ENCODE measurements around the gene ZMYM1.
"Not testable (repeated sequence)": the region's sequence is repeated elsewhere in the genome, so short reads cannot be mapped to it uniquely, and the experiment has no call there.

ZMYM1 gene

DNA sequence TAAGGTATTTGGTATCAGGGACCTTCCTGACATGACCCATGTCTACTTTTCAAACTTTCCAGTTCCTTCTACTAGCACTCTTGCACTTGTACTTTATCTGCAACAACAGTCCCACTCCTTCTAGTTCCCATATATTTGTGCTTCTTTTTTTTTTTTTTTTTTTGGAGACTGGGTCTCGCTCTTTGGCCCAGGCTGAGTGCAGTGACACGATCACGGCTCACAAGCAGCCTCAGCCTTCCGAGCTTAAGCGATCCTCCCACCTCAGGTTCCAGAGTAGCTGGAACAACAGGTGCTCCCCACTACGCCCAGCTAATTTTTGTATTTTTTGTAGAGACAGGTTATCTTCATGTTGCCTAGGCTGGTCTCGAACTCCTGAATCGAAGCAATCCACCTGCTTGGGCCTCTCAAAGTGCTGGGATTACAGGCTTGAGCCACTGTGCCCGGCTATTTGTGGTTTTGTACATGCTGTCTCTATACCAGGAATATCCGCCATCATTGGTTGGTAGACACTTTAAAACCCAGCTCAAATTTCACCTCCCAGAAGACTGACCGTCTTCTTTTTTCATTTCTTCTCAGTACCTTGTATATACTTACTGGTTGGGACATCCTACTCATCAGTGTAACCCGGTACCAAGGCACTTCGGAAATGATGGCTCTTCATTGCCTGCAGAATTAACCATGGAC, 1.1 kb downstream of the ZMYM1 start:
- FAIRE-seq, result no peak

DNA sequence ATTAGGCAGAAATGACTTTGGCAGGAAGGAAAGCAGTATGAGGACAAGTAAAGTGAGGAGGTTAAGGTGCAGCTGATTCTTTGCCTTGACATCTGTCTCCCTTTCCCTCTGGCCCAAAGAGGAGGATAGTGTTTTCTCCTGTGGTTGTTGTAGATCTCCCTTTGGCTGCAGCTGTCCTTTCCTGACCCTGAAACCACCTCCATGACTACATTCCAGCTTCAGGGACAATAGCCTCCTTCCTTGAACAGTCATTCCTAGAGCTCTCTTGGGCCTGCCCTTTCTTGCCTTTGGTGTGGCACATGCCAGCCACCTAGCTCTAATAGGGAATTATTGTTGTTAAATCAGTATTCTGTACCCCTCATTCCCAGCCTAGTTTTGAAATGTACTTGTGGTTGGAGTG, 6.2 kb downstream of the ZMYM1 start:
- no peak for FAIRE-seq

DNA sequence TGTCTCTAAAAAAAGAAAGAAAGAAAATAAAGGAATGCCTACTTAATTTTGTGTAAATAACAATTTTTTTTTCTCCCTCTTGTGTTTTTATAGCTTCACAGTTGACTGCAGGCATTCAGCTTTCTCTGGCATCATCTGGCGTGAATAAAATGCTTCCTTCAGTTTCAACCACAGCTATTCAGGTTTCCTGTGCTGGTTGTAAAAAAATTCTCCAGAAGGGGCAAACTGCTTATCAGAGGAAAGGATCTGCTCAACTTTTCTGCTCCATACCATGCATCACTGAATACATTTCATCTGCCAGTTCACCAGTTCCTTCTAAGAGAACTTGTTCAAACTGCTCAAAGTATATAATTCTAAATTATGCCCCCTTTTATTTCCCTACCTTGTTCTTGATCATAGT, 18.0 kb downstream of the ZMYM1 start:
- no peak for FAIRE-seq

DNA sequence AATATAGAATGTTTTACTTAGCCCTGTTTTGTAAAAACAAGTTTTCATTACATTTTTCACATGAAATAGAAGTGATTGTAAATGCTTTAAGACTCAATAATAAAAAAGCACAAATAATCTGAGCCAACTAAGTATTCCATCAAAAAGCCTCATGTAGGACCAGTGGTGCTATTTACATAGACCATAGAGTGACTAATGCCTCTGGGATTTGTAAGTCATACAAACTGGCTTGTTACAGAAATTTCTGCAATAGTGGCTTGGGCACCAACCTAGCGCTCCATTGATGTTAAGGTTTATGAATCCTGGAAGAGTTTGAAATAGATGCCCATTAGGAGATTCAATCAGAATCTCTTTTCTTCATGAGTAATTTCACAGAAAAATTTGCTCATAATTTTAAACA, 31.9 kb downstream of the ZMYM1 start:
- no peak for FAIRE-seq

DNA sequence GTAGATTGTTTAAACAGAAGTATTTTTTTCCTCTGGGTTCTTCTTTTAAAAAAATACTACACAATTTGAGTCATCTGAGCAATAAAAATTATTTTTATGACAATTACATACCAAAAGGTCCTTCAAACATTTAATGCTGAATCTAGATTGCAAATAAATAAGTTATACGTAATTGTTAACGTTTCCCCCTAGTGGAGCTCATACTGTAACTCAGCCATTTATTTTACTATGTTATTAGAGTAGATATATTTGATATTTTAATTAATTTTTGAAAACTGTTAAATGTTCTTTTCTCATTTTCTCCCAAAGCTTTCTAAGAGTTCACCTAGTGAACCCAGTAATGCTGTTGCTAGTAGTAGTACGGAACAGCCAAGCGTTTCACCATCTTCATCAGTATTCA, 33.5 kb downstream of the ZMYM1 start:
- no peak for FAIRE-seq

DNA sequence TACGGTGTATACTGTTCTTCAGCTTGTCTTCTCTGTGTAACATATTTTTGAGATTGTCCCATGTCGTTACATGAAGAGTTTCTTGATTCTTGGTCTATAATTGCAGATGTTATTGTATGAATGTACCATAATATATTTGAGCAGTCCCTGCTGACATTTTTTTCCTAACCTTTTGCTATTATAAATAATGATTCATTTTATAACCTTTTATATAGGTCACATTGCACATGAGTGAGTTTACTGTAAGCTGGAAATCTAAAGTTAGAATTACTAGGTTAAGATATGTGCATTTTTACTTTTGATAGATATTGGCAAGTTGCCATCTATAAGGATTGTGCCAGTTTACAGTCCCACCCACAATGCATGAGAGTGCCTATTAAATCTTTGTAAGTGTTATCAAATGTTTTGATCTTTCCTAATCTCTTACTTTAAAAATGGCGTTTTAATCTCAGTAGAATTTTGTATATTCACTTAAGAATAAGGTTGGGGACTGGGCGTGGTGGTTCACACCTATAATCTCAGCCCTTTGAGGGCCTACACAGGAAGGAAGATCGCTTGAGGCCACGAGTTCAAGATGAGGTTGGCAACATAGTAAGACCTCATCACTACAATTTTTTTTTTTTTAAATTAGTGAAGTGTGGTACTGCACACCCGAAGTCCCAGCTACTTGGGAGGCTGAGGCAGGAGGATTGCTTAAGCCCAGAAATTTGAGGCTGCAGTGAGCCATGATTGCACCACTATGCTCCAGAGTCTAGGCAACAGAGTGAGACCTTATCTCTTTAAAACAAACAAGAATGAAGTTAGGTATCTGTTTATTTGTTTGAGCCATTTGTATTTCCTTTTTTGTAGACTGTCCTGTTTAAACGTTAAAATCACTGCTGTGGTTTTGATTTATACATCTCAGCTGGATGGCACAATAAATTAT, 36.5 kb downstream of the ZMYM1 start:
- no peak for FAIRE-seq

DNA sequence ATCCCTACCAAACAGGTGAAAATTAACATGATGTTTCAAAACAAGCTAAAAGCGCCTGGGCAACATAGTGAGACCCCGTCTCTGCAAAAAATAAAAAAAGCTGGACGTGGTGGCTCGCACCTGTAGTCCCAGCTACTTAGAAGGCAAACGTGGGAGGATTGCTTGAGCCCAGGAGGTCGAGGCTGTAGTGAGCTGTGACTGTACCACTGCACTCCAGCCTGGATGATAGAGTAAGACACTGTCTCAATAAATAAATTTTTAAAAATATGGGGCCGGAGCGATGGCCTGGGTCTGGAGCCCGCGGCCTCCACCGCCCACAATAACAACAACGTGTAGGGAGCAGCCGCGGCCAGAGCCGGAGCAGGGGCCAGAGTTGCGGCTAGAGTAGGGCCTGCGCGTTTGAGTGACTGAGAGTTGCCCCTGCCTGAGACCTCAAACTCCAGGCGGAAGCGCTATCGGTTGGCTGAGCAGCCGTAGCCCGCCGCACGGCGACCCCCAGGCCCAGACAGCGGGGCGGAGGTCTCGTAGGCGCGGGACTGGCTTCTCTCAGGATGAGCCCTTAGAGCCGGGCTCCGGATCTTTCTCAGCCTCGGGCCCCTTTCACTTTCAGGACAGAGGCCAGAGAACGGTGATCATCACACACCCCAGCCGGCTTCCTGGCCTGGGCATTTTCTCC, 41.4 kb downstream of the ZMYM1 start:
- FAIRE-seq, result no peak

DNA sequence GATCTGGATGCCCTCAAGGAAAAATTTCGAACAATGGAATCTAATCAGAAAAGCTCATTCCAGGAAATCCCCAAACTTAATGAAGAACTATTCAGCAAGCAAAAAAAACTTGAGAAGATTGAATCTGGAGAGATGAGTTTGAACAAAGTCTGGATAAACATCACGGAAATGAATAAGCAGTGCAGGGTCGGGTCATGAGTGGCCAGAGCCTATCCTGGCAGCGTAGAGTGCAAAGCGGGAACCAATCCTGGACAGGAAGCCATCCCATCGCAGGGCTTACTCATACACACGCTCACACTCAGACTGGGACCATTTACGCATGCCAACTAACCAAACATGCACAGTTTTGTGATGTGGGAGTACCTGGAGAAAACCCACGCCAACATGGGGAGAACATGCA, 43.1 kb downstream of the ZMYM1 start:
- FAIRE-seq, result no peak

DNA sequence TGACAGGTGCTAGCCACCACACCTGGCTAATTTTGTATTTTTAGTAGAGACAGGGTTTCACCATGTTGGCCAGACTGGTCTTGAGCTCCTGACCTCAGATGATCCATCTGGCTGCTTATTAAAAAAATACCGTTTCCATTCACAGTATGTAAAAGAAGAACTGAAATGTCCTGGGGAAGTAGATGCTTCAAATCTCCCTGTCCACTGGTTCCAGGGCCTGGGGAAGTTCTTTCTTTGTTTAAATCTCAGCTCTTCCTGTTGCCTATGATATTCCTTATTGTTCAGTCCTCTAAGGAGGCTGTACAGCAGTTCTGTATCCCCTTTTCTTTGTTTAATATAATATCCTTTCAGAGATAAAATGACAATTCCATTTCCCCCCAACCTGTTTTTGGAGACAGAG, 47.4 kb downstream of the ZMYM1 start:
- no peak for FAIRE-seq

DNA sequence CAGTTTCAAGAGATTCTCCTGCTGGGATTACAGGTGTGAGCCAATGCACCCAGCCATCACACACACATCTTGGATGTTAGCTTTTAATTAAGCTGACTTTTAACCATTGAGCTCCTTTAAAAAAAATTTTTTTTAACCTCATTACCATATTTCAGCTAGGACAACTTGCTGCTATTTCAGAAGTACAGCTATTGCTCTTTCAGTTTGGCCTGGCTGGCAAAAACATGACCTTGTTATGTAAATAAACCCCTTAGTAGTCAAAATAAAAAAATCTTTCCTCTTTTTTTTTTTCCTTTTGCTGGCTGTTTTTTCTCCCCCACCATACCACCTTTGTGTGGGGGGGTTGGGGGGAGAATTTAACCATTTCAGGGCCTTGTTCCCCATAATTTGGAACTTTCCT, 49.9 kb downstream of the ZMYM1 start:
- FAIRE-seq, result no peak

DNA sequence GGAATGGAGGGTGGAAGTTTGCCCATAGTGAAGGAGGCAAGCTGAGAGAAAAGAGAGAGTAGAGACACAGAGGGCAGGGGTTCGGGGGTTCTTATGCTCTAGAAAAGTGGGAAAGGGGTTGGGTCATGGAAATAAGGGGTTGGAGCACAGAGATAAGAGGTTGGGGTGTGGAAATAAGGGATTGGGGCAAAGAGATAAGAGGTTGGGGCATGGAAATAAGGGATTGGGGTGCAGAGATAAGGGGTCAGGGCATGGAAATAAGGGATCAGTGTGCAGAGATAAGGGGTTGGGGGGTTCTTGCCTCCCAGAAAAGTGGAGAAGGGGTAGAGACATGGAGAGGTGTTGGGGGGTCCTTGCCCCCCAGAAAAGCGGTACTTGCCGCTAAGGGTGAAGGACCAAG, 57.6 kb downstream of the ZMYM1 start:
- no peak for FAIRE-seq

DNA sequence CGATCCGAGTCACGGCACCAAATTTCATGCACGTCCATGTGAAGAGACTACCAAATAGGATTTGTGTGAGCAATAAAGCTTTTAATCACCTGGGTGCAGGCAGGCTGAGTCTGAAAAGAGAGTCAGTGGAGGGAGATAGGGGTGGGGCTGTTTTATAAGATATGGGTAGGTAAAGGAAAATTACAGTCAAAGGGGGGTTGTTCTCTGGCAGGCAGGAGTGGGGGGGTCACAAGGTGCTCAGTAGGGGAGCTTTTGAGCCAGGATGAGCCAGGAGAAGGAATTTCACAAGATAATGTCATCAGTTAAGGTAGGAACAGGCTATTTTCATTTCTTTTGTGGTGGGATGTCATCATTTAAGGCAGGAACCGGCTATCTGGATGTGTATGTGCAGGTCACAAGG, 58.4 kb downstream of the ZMYM1 start:
- not testable (repeated sequence) for FAIRE-seq

DNA sequence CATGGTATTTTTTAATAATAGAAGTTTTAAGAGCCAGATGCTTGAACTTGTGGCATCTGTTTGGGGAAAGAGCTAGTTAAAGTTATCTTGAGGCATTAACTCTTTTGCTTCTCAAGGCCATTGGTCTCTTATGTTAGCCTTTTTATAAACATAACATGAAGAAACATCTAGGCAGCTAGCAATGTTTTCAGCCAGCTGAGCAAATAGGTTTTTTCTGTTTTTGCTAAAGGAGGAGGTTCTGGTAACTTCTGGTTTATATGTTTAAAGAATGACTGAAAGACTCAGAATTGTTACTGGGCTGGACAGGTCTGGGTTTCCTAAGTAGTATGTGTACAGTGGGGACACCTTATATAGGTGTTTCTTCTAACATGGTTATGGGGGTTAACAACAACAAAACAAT, 63.1 kb downstream of the ZMYM1 start:
- not testable (repeated sequence) for FAIRE-seq

DNA sequence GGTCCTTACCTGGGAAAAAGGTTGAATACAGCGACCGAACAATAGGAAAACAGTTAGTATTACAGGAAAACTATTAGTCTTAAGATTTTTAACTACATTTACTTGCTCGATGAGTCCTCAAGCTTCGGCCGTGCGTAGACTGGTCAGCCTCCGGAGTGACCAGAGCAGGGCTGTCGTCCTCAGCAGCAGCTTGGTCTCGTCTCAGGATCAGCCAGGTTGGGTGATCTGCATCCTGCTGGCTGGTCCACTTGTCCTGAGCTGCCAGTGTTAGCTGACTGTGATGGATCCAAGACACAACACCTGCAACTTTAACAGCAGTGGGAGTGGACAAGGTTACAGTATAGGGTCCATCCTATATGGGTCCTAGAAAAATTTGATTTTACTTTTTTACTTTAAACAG, 63.5 kb downstream of the ZMYM1 start:
- not testable (repeated sequence) for FAIRE-seq

DNA sequence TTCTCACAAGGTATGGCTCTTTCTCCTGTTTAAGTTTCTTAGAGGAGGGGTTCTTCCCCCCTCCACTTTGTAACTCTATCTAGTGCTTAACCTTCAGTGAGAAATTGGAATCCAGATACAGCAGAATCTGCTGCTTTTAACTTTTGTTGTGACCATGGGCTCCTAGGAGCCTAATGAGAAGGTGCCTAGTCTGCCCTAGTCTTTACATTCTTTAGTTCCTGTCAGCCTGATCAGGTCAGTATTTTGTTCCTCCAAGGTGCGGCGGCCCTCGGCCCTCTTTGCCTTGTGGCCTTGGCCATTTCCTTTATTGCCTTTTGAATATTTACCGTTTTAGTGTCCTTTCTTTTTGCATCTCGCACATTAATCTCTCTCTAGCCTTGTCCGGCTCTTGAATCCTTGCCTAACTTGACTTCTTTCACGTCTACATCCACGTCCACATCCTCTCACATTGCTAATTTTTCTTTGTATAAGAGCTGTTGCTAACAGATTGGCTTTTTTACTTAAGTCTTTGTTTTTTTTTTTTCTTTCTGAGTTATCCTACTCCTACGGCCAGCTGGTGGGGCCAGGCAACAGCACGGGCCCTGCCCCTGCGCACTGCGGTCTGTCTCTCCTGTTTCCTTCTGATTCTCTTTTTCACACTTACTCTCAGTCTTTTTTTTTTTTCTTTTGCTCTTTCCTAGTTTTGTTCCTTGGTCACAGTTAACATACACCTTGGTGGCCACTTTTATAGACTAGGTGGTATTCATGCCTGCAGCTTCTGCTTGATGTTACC, 64.7 kb downstream of the ZMYM1 start:
- FAIRE-seq, result no peak

DNA sequence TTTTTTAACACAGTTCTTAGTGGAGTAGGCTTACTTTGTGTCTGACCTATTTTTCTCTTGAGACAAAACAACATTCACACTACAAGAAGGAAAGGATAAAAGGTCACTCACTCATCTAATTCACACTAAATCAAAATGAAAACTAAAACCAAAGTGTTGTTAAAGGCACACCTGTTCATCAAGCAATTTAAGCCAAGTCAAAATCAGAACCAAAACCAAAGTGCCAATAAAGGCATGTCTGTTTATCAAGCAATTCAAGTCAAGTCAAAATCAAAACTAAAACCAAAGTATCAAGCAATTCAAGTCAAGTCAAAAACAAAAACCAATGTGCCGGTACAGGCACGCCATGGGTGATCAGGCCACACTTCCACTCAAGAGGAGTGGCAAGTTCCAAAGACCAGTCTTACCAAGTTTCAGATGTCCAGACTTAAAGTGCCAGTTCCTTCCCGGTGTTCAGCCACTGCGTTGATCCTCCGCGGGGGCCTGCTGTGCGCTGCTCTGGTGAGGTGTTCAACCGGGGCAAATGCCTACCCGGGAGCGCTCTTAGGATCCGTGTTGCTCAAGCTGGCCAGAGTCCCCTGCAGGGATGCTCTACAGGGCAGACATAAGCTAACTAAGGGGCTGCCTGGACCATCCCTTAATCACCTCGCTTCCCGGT, 66.8 kb downstream of the ZMYM1 start:
- not testable (repeated sequence) for FAIRE-seq

DNA sequence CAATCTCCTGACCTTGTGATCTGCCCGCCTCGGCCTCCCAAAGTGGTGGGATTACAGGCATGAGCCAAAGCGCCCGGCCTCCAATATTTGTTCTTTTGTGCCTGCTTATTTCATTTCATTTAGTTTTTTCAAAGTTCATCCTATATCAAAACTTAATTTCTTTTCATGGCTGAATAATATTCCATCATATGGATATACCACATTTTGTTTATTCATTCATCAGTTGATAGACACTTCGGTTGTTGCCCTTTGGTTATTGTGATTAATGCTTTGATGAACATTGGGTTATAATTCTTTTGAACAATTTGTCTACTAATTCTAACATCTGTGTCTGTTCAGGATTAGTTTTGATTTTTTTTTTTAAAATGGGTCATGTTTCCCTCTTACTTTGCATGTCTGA, 72.0 kb downstream of the ZMYM1 start:
- FAIRE-seq, result no peak

DNA sequence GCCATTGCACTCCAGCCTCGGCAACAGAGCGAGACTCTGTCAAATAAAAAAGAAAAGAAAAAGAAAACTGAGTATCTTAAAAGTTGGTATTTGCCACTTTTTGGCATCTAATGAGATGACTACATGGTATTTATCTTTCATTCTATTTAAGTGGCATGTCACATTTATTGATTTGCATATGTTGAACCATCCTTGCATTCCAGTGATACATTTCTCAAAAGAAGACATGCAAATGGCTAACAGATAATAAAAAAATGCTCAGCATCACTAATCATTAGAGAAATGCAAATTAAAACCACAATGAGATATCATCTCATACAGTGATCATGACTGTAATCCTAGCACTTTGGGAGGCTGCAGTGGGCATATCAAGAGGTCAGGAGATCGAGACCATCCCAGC, 85.7 kb downstream of the ZMYM1 start:
- FAIRE-seq, result no peak
